Epithelial cell of esophagus (primary cell): Measurements from ENCODE around the gene JPH3.

ENCODE experiments used
- DNase-seq: peaks from one replicate; pipeline ENCODE4 v3.0.0; 2010; ENCODE audit warnings: low read depth
- H3K4me3 ChIP-seq: 2 replicates; pipeline ENCODE4 v1.5.1; 2011; ENCODE audit warnings: mild to moderate bottlenecking, low read length, control low read depth
- CTCF ChIP-seq: IDR thresholded peaks from 2 replicates; pipeline ENCODE4 v1.5.1; 2011; ENCODE audit warnings: low read depth, mild to moderate bottlenecking, low read length, control low read depth, inconsistent platforms; ENCODE audit not compliant: insufficient read depth; ENCODE audit errors: missing control alignments

JPH3 gene

GRCh38 chr16:87744750-87745514 lies 142.6 kb downstream of the JPH3 start:
- no peak for DNase-seq
- TF ChIP-seq CTCF: no peak
- no peak overlapping the region for H3K4me3 ChIP-seq

DNA sequence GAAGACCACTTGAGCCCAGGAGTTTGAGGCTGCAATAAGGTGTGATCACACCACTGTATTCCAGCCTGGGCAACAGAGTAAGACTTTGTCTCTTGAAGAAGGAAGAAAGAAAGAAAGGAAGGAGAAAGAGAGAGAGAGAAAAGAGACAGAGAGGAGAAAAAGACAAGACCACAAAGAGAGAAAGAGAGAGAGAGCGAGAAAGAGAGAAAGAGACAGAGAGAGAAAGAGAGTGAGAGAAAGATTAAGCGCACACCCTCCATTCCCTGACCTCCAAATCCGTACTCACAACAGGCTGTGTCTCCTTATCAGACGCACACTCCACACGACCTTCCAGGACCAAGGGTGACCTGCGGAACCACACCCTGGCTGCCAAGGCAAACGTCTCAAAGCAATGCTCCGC lies 143.9 kb downstream of the JPH3 start:
- H3K4me3 ChIP-seq: no peak overlapping the region
- no peak for TF ChIP-seq CTCF
- no peak for DNase-seq
